ENCODE results near the gene SIPA1L3. TPM values are rescaled to one million over a fixed set of nuclear protein-coding genes. Genes with fewer than 3 reads are reported as not detected.

The SIPA1L3 gene
- total RNA-seq, 1 experiment from 2014 or later = 125 TPM

- H3K9me3 Mint-ChIP-seq (ENCODE audit: unreplicated experiment) = no peaks in the 10 kb centered on the region
- H3K36me3 Mint-ChIP-seq (ENCODE audit: insufficient read depth, unreplicated experiment) = peaks cover 56% of the 10 kb centered on the region
- no peak for TF ChIP-seq CTCF (IDR thresholded peaks at IDR 0.05; ENCODE audit: insufficient read depth in 1 of 2, low read depth in 1 of 2, low read length in 1 of 2, severe bottlenecking in 1 of 2, unreplicated experiment in 1 of 2)
- Histone ChIP-seq H3K9me3 (peaks cover 12% of the 10 kb centered on the region), H3K4me3 (ENCODE audit: low read depth, low read length) (no peak overlapping the region), H3K4me1 (no peaks in the 10 kb centered on the region), H3K36me3 (ENCODE audit: control insufficient read depth, insufficient read depth, low read length) (no peaks in the 10 kb centered on the region; the same call in 1 of the 2 replicates), H3K27me3 (replicated peaks; ENCODE audit: control insufficient read depth, insufficient read depth, low read length) (no peaks in the 10 kb centered on the region)
- no peak for DNase-seq
- ChIA-PET CTCF (no interaction called here), POLR2A (no interaction called here)
- no peak overlapping the region for H3K4me3 Mint-ChIP-seq (ENCODE audit: unreplicated experiment)
- intact Hi-C loops (cut with micrococcal nuclease; ENCODE audit: unreplicated experiment) = no loop called here
- no peaks in the 10 kb centered on the region for H3K27me3 Mint-ChIP-seq (ENCODE audit: insufficient read depth, unreplicated experiment)
- BruUV-seq (replicated peaks) = no TSS peak
- peaks cover 14% of the 10 kb centered on the region for H3K4me1 Mint-ChIP-seq (ENCODE audit: low read depth, unreplicated experiment)
- H3K27ac Mint-ChIP-seq (ENCODE audit: unreplicated experiment) = no peak overlapping the region
Measured at GRCh38 chr19:38045554-38046253, 138.7 kb downstream of the SIPA1L3 start.

GRCh38 chr19:38046254-38047048, 139.4 kb downstream of the SIPA1L3 start:
- H3K9me3 Mint-ChIP-seq (ENCODE audit: unreplicated experiment) = no peaks in the 10 kb centered on the region
- H3K4me1 Mint-ChIP-seq (ENCODE audit: low read depth, unreplicated experiment) = peaks cover 14% of the 10 kb centered on the region
- no peaks in the 10 kb centered on the region for H3K27me3 Mint-ChIP-seq (ENCODE audit: insufficient read depth, unreplicated experiment)
- H3K4me3 ChIP-seq (ENCODE audit: low read depth, low read length) = no peak overlapping the region
- CTCF ChIA-PET = no interaction called here
- peaks cover 59% of the 10 kb centered on the region for H3K36me3 Mint-ChIP-seq (ENCODE audit: insufficient read depth, unreplicated experiment)
- no peak for TF ChIP-seq CTCF (IDR thresholded peaks at IDR 0.05; ENCODE audit: insufficient read depth in 1 of 2, low read depth in 1 of 2, low read length in 1 of 2, severe bottlenecking in 1 of 2, unreplicated experiment in 1 of 2)
- H3K27me3 ChIP-seq (replicated peaks; ENCODE audit: control insufficient read depth, insufficient read depth, low read length) = no peaks in the 10 kb centered on the region
- H3K27ac Mint-ChIP-seq (ENCODE audit: unreplicated experiment) = no peak overlapping the region
- H3K9me3 ChIP-seq = peaks cover 10% of the 10 kb centered on the region
- intact Hi-C loops (cut with micrococcal nuclease; ENCODE audit: unreplicated experiment) = no loop called here
- no peaks in the 10 kb centered on the region; the same call in 1 of the 2 replicates for H3K36me3 ChIP-seq (ENCODE audit: control insufficient read depth, insufficient read depth, low read length)
- POLR2A ChIA-PET = no interaction called here
- DNase-seq = no peak
- no peaks in the 10 kb centered on the region for H3K4me1 ChIP-seq
- H3K4me3 Mint-ChIP-seq (ENCODE audit: unreplicated experiment) = no peak overlapping the region
- no TSS peak for BruUV-seq (replicated peaks)

- no peak for DNase-seq
- no peak for TF ChIP-seq CTCF (IDR thresholded peaks at IDR 0.05; ENCODE audit: insufficient read depth in 1 of 2, low read depth in 1 of 2, low read length in 1 of 2, severe bottlenecking in 1 of 2, unreplicated experiment in 1 of 2)
- peaks cover 14% of the 10 kb centered on the region for H3K4me1 Mint-ChIP-seq (ENCODE audit: low read depth, unreplicated experiment)
- intact Hi-C loops (cut with micrococcal nuclease; ENCODE audit: unreplicated experiment) = no loop called here
- H3K27me3 Mint-ChIP-seq (ENCODE audit: insufficient read depth, unreplicated experiment) = no peaks in the 10 kb centered on the region
- no peaks in the 10 kb centered on the region for H3K27me3 ChIP-seq (replicated peaks; ENCODE audit: control insufficient read depth, insufficient read depth, low read length)
- H3K36me3 Mint-ChIP-seq (ENCODE audit: insufficient read depth, unreplicated experiment) = peaks cover 61% of the 10 kb centered on the region
- POLR2A ChIA-PET = no interaction called here
- CTCF ChIA-PET = interaction anchor here (0.5 kb wide), 1 partner anchor 104 kb away, joined by 11 read pairs; no protein-coding TSS in a partner anchor
- no peak overlapping the region for H3K4me3 ChIP-seq (ENCODE audit: low read depth, low read length)
- no peak overlapping the region for H3K27ac Mint-ChIP-seq (ENCODE audit: unreplicated experiment)
- H3K4me3 Mint-ChIP-seq (ENCODE audit: unreplicated experiment) = no peak overlapping the region
- no peaks in the 10 kb centered on the region for H3K9me3 Mint-ChIP-seq (ENCODE audit: unreplicated experiment)
- H3K4me1 ChIP-seq = no peaks in the 10 kb centered on the region
- H3K9me3 ChIP-seq = peaks cover 4% of the 10 kb centered on the region; the same call in 1 of the 2 replicates
- no TSS peak for BruUV-seq (replicated peaks)
- H3K36me3 ChIP-seq (ENCODE audit: control insufficient read depth, insufficient read depth, low read length) = no peaks in the 10 kb centered on the region; the same call in 1 of the 2 replicates
Measured at GRCh38 chr19:38047049-38047438, 140.0 kb downstream of the SIPA1L3 start.
